H9 (cell line): ENCODE results near the gene TMEM240. TPM values are rescaled to one million over a fixed set of nuclear protein-coding genes. Genes with fewer than 3 reads are reported as not detected.

Experiments
- DNase-seq: peaks from one replicate; pipeline ENCODE4 v3.0.0-alpha.2; 2017
- H2AFZ ChIP-seq: one replicate; pipeline ENCODE4 v1.6.1; 2013; ENCODE audit warnings: mild to moderate bottlenecking, low read length, control low read depth, moderate library complexity
- H2AK5ac ChIP-seq: 2 replicates; pipeline ENCODE4 v1.6.1; 2013; ENCODE audit warnings: low read length, control low read depth, mixed read lengths; ENCODE audit not compliant: insufficient read length
- H2BK120ac ChIP-seq: one replicate; pipeline ENCODE4 v1.6.1; 2013; ENCODE audit warnings: low read depth, mild to moderate bottlenecking, low read length, control low read depth, inconsistent platforms; ENCODE audit not compliant: poor library complexity, severe bottlenecking
- H2BK12ac ChIP-seq: 2 replicates; pipeline ENCODE4 v1.6.1; 2013; ENCODE audit warnings: low read length, control low read depth, mixed read lengths, low read depth; ENCODE audit not compliant: insufficient read length
- H2BK15ac ChIP-seq: 2 replicates; pipeline ENCODE4 v1.6.1; 2013; ENCODE audit warnings: low read depth, low read length, control low read depth
- H2BK20ac ChIP-seq: one replicate; pipeline ENCODE4 v1.6.1; 2013; ENCODE audit warnings: low read depth, mild to moderate bottlenecking, low read length, control low read depth, inconsistent platforms; ENCODE audit not compliant: poor library complexity, severe bottlenecking
- H2BK5ac ChIP-seq: 2 replicates; pipeline ENCODE4 v1.6.1; 2013; ENCODE audit warnings: low read length, control low read depth, mixed read lengths; ENCODE audit not compliant: insufficient read length
- H3K14ac ChIP-seq: 2 replicates; pipeline ENCODE4 v1.6.1; 2013; ENCODE audit warnings: low read length, control low read depth; ENCODE audit not compliant: insufficient read depth
- H3K18ac ChIP-seq: 2 replicates; pipeline ENCODE4 v1.6.1; 2013; ENCODE audit warnings: low read depth, mild to moderate bottlenecking, mixed read lengths, low read length, control low read depth; ENCODE audit not compliant: insufficient read length
- H3K23ac ChIP-seq: 2 replicates; pipeline ENCODE4 v1.6.1; 2013; ENCODE audit warnings: low read length, control low read depth, mixed read lengths, low read depth; ENCODE audit not compliant: insufficient read length
- H3K23me2 ChIP-seq: 2 replicates; pipeline ENCODE4 v1.6.1; 2013; ENCODE audit warnings: low read depth, mild to moderate bottlenecking, mixed read lengths, low read length, control low read depth; ENCODE audit not compliant: insufficient read length, poor library complexity, severe bottlenecking
- H3K27ac ChIP-seq: 2 replicates; pipeline ENCODE4 v1.5.1; 2013; ENCODE audit warnings: low read length, control low read depth, mixed read lengths, low read depth; ENCODE audit not compliant: insufficient read length
- H3K27me3 ChIP-seq: 2 replicates; pipeline ENCODE4 v1.6.1; 2013; ENCODE audit warnings: low read length, control low read depth, inconsistent platforms; ENCODE audit not compliant: insufficient read depth
- H3K4ac ChIP-seq: 2 replicates; pipeline ENCODE4 v1.6.1; 2013; ENCODE audit warnings: low read depth, mild to moderate bottlenecking, control low read depth, inconsistent platforms, low read length, moderate library complexity
- H3K4me1 ChIP-seq: 2 replicates; pipeline ENCODE4 v1.6.1; 2013; ENCODE audit warnings: low read length, control low read depth, inconsistent platforms; ENCODE audit not compliant: insufficient read depth
- H3K4me2 ChIP-seq: 2 replicates; pipeline ENCODE4 v1.6.1; 2013; ENCODE audit warnings: low read length, control low read depth, mixed read lengths; ENCODE audit not compliant: insufficient read length, insufficient read depth
- H3K56ac ChIP-seq: 2 replicates; pipeline ENCODE4 v1.6.1; 2013; ENCODE audit warnings: low read depth, mild to moderate bottlenecking, mixed read lengths, low read length, control low read depth; ENCODE audit not compliant: insufficient read length
- H3K79me1 ChIP-seq: 2 replicates; pipeline ENCODE4 v1.6.1; 2013; ENCODE audit warnings: low read depth, mild to moderate bottlenecking, moderate library complexity, low read length, control low read depth, inconsistent platforms; ENCODE audit not compliant: insufficient read depth, poor library complexity, severe bottlenecking
- H3K79me2 ChIP-seq: 2 replicates; pipeline ENCODE4 v1.6.1; 2013; ENCODE audit warnings: low read length, control low read depth, inconsistent platforms; ENCODE audit not compliant: insufficient read depth
- H3K9ac ChIP-seq: 2 replicates; pipeline ENCODE4 v1.6.1; 2013; ENCODE audit warnings: low read length, control low read depth, mixed read lengths; ENCODE audit not compliant: insufficient read length; ENCODE audit errors: extremely low read depth
- H3K9me3 ChIP-seq: one replicate; pipeline ENCODE4 v1.6.1; 2013; ENCODE audit warnings: low read depth, low read length, inconsistent platforms; ENCODE audit not compliant: control insufficient read depth
- H3T11ph ChIP-seq: one replicate; pipeline ENCODE4 v1.6.1; 2013; ENCODE audit warnings: mild to moderate bottlenecking, low read length, control low read depth, inconsistent platforms
- H4K20me1 ChIP-seq: one replicate; pipeline ENCODE4 v1.6.1; 2013; ENCODE audit not compliant: control insufficient read depth, insufficient read length, insufficient read depth
- H4K5ac ChIP-seq: 2 replicates; pipeline ENCODE4 v1.6.1; 2013; ENCODE audit warnings: low read depth, mild to moderate bottlenecking, mixed read lengths, low read length, control low read depth; ENCODE audit not compliant: insufficient read length
- H4K8ac ChIP-seq: replicated peaks from 2 replicates; pipeline ENCODE4 v1.6.1; 2013; ENCODE audit warnings: low read length, control low read depth, mixed read lengths, low read depth; ENCODE audit not compliant: insufficient read length
- H4K91ac ChIP-seq: 2 replicates; pipeline ENCODE4 v1.6.1; 2013; ENCODE audit warnings: low read depth, mild to moderate bottlenecking, moderate library complexity, mixed read lengths, low read length, control low read depth; ENCODE audit not compliant: insufficient read length
- H3K27ac Mint-ChIP-seq, 3 experiments: 2 replicates in 2 of 3; 3 replicates in 1 of 3; pipeline ENCODE4 v1.8.0; 2020 to 2021; ENCODE audit warnings: mixed read lengths in 3 of 3, mild to moderate bottlenecking in 1 of 3, moderate library complexity in 1 of 3
- H3K27me3 Mint-ChIP-seq: 2 replicates; pipeline ENCODE4 v1.8.0; 2021; ENCODE audit warnings: low read depth, mild to moderate bottlenecking, moderate library complexity, mixed read lengths
- H3K36me3 Mint-ChIP-seq, 3 experiments: 2 replicates in 2 of 3; 3 replicates in 1 of 3; pipeline ENCODE4 v1.8.0; 2020 to 2021; ENCODE audit warnings: low read depth in 3 of 3, mixed read lengths in 3 of 3; ENCODE audit not compliant: insufficient read depth in 1 of 3
- H3K4me1 Mint-ChIP-seq, 2 experiments: 2 replicates each; pipeline ENCODE4 v1.8.0; 2020; ENCODE audit warnings: mixed read lengths in 2 of 2
- H3K4me3 Mint-ChIP-seq, 2 experiments: 2 replicates in 1 of 2; 3 replicates in 1 of 2; pipeline ENCODE4 v1.8.0; 2020 to 2021; ENCODE audit warnings: mild to moderate bottlenecking in 2 of 2, mixed read lengths in 2 of 2, moderate library complexity in 1 of 2
- H3K9me3 Mint-ChIP-seq, 2 experiments: 2 replicates in 1 of 2; 3 replicates in 1 of 2; pipeline ENCODE4 v1.8.0; 2020; ENCODE audit warnings: mild to moderate bottlenecking in 2 of 2, mixed read lengths in 2 of 2, moderate library complexity in 1 of 2
- CTCF ChIP-seq: fragments of 200-600 bp; sonication (generic); conservative IDR thresholded peaks from 3 replicates; pipeline ENCODE4 v1.8.0; 2021; ENCODE audit warnings: antibody characterized with exemption, mild to moderate bottlenecking
- WGBS: extraction: QIAGEN DNeasy Blood & Tissue Kit; methylation state at CpG from one replicate; pipeline ENCODE4 v1.1.7; 2013; ENCODE audit warnings: missing lambda C conversion rate, low lambda C conversion rate, mixed read lengths; ENCODE audit not compliant: insufficient read length; ENCODE audit errors: extremely low coverage; 5-methylcytosine and 5-hydroxymethylcytosine counted together
- total RNA-seq: library from RNA; stranded (reverse); gene quantifications from 2 replicates; pipeline ENCODE4 v1.2.1, GENCODE V29; 2021

TMEM240 gene
- total RNA-seq, 1 experiment from 2014 or later = 8.7 TPM

GRCh38 chr1:1489231-1489630 is 51.2 kb downstream of the TMEM240 start:
- Mint-ChIP-seq H3K27ac (no peak overlapping the region; a peak in 1 of 7 replicates), H3K9me3 (peaks cover 2 to 6% of the 10 kb centered on the region in 2 experiments; a peak in 3 of 5 replicates), H3K36me3 (peaks cover 46 to 71% (median 62%) of the 10 kb centered on the region in 3 experiments), H3K4me3 (no peak overlapping the region), H3K27me3 (no peaks in the 10 kb centered on the region), H3K4me1 (no peaks in the 10 kb centered on the region)
- Histone ChIP-seq H4K5ac (no peak overlapping the region), H2BK15ac (no peak overlapping the region), H2BK20ac (no peak overlapping the region), H3K14ac (no peak overlapping the region), H4K8ac (no peak overlapping the region), H3K27ac (no peak overlapping the region), H3K4ac (no peak overlapping the region), H3K4me2 (no peak overlapping the region), H4K20me1 (no peaks in the 10 kb centered on the region), H3K79me2 (no peaks in the 10 kb centered on the region), H3K9ac (no peak overlapping the region), H3K9me3 (no peaks in the 10 kb centered on the region), H4K91ac (no peak overlapping the region), H2AFZ (no peak overlapping the region), H2BK5ac (no peak overlapping the region), H3K18ac (no peak overlapping the region), H2BK12ac (no peak overlapping the region), H3K79me1 (no peaks in the 10 kb centered on the region), H2BK120ac (no peak overlapping the region), H3K23ac (no peak overlapping the region), H3K56ac (no peak overlapping the region), H2AK5ac (no peak overlapping the region), H3K23me2 (no peaks in the 10 kb centered on the region), H3T11ph (no peak overlapping the region), H3K4me1 (no peaks in the 10 kb centered on the region), H3K27me3 (no peaks in the 10 kb centered on the region)
- no CpG with 5 or more reads among the region's 16 CpGs for WGBS
- no peak for DNase-seq
- TF ChIP-seq CTCF = no peak
